Myometrial cell (primary cell): ENCODE data around the gene ISYNA1. TPM values are rescaled to one million over a fixed set of nuclear protein-coding genes. Genes with fewer than 3 reads are reported as not detected.

Experiments
- total RNA-seq: library from RNA; depleted of rRNA; stranded (reverse); fragments of >200 nt; gene quantifications from 2 replicates; pipeline ENCODE4 v1.2.3, GENCODE V29; 2015

Gene ISYNA1
- total RNA-seq, result 25.7 and 38.8 TPM in 2 replicates

DNA sequence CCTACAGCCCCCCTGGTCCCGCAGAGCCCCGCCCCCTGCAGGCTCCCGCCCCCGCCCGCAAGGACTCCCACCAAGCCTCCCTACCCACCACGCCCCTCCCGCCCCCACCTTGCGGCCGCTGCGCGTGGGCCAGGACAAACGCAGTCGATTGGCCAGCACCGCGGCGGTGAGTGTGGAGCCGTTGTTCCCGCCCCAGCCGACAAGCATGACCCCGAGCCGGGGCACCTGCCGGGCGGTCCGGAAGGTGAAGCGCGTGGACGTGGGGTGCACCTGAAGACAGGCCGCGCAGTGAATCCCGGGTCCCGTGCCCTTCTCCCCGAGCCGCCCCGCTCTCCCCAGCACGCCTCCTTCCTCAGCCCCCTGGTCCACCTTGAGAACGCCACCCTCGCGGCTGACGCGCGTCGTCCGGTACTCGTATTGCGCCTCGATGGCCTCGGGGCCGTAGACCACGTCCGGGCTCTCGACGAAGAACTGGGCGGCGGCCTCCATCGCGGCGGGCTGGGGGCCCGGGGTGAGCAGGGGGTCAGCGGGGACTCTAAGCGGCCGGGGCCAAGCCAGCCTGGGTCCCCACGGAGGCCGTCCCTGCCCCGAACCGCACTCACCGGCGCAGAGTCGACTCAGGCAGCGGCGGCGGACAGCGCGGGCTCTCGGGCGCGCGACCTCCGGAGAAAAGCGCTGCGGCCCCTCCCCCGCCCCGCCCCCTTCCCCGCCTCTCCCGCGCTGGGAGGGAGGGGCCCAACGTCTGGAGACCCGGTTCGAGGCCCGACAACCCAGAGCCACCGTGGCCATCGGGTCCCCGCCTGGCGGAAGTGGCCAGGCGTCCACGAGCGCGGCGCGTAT, at the start of gene ISYNA1:
TSS of gene ISYNA1 (minus strand) at position 643 of the 840 bp plus-strand sequence. CDS start at position 489, 154 bp downstream.

GRCh38 chr19:18419195-18419698, 18.7 kb downstream of the ISYNA1 start, which contains the start of gene SSBP4:
SSBP4 (plus strand) TSS chr19:18419398; CDS start chr19:18419649, 251 bp downstream.

DNA sequence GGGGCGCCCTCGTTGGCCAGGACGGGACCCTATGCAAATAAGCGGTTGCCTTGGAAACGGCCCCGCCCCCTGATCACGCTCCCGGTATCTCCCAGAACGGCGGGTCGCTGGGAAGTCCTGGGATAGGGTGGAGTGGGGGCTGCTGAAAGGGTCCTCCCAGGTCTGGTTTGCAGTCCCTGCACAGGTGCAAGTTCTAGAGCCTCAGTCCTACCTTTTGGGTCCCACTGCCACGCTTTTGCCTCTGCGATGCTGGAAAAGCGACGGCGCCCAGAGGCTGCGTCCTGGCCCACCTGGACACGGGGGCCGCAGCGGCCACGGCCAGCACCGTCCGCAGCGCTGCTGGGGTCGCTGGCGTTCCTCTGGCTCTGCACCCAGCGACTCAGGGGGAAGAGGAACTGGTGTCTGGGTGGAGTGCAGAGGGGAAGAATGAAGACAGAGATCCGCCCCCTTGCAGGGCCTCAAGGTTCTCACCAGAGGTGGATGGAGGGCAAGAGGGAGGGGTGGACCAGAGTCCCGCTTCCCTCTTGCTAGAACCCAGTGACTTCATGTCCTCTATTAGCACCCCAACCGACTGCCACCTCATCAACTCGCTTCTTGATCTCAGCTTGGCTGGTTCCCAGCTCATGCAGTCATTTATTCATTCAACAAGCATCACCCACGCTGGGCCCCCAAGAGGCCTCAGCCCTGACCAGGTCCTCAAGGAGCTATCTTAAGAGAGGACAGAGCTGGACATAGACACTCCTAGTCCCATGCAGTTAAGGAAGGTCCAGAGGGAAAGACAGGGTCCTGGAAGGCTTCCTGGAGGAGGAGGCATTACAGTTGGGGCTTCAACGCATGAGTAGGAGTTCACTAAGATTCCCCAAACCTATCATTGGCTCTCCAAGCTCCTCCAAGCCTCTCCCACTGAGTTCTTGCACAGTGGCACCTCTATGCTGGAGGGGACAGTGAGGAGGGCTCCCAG, 40.4 kb downstream of the ISYNA1 start, which contains the start of gene LRRC25:
TSS of gene LRRC25 (minus strand) at position 381 of the 961 bp plus-strand sequence. CDS start 659 bp downstream, outside the sequence.

GRCh38 chr19:18385675-18386542, 52.0 kb downstream of the ISYNA1 start, which contains the start of gene GDF15:
GDF15 (plus strand) TSS chr19:18386158; CDS start chr19:18386190, 32 bp downstream.

Other genes starting within 250 kb of the ISYNA1 start
- gene MPV17L2, start 244.9 kb downstream of the ISYNA1 start, total RNA-seq, result 15.0 and 45.7 TPM in 2 replicates
- 0.18 and 1.4 TPM in 2 replicates for gene RAB3A, start 234.1 kb downstream of the ISYNA1 start, total RNA-seq
- gene PDE4C, start 211.7 kb downstream of the ISYNA1 start, total RNA-seq, result not detected in 2 replicates
- 2.0 TPM in 1 of 2 replicates, not detected in the other for gene IQCN, start 163.7 kb downstream of the ISYNA1 start, total RNA-seq
- gene JUND, start 156.5 kb downstream of the ISYNA1 start, total RNA-seq, result 212 and 278 TPM in 2 replicates
- 319 and 384 TPM in 2 replicates for gene LSM4, start 115.1 kb downstream of the ISYNA1 start, total RNA-seq
- 13.3 and 22.0 TPM in 2 replicates for gene PGPEP1, start 97.5 kb downstream of the ISYNA1 start, total RNA-seq
- 92.8 and 101 TPM in 2 replicates for gene GDF15, start 52.0 kb downstream of the ISYNA1 start, total RNA-seq
- gene LRRC25, start 40.5 kb downstream of the ISYNA1 start, total RNA-seq, result 0.18 TPM in 1 of 2 replicates, not detected in the other
- gene SSBP4, start 18.7 kb downstream of the ISYNA1 start, total RNA-seq, result 178 and 184 TPM in 2 replicates
- 14.1 and 15.4 TPM in 2 replicates for gene ELL, start 83.9 kb upstream of the ISYNA1 start, total RNA-seq
- gene FKBP8, start 105.4 kb upstream of the ISYNA1 start, total RNA-seq, result 310 and 398 TPM in 2 replicates
- 149 and 160 TPM in 2 replicates for gene KXD1, start 119.7 kb upstream of the ISYNA1 start, total RNA-seq
- 883 and 1,008 TPM in 2 replicates for gene UBA52, start 133.7 kb upstream of the ISYNA1 start, total RNA-seq
- gene REX1BD, start 150.7 kb upstream of the ISYNA1 start, total RNA-seq, result 79.0 and 84.8 TPM in 2 replicates
- 3.4 and 30.8 TPM in 2 replicates for gene CRLF1, start 168.7 kb upstream of the ISYNA1 start, total RNA-seq
- 2.0 TPM in 1 of 2 replicates, not detected in the other for gene TMEM59L, start 174.7 kb upstream of the ISYNA1 start, total RNA-seq
- 1.4 and 8.0 TPM in 2 replicates for gene KLHL26, start 198.9 kb upstream of the ISYNA1 start, total RNA-seq
- 1.6 and 3.5 TPM in 2 replicates for gene CRTC1, start 245.5 kb upstream of the ISYNA1 start, total RNA-seq